Loucy (cell line): ENCODE results near the gene GAPVD1.

Experiments used
- H2AFZ ChIP-seq: fragments of 200-600 bp; sonication (generic); 2 replicates; pipeline ENCODE4 v1.6.0; 2016; ENCODE audit warnings: antibody characterized with exemption, mild to moderate bottlenecking, low read length, moderate library complexity
- H3F3A ChIP-seq: fragments of 200-600 bp; 2 replicates; pipeline ENCODE4 v1.6.0; 2016; ENCODE audit warnings: antibody characterized with exemption, low read depth, mild to moderate bottlenecking
- H3K27me3 ChIP-seq: fragments of 200-600 bp; sonication (generic); 2 replicates; pipeline ENCODE4 v1.6.1; 2014; ENCODE audit warnings: low read length, mild to moderate bottlenecking; ENCODE audit not compliant: insufficient read depth, poor library complexity, severe bottlenecking
- H3K36me3 ChIP-seq: fragments of 200-600 bp; sonication (generic); 2 replicates; pipeline ENCODE4 v1.6.1; 2016; ENCODE audit warnings: low read length; ENCODE audit not compliant: insufficient read depth
- H3K4me1 ChIP-seq: fragments of 200-600 bp; sonication (generic); 2 replicates; pipeline ENCODE4 v1.5.1; 2014; ENCODE audit warnings: low read length, mild to moderate bottlenecking; ENCODE audit not compliant: insufficient read depth, poor library complexity, severe bottlenecking
- H3K4me2 ChIP-seq: fragments of 200-600 bp; sonication (generic); 2 replicates; pipeline ENCODE4 v1.6.0; 2014; ENCODE audit warnings: antibody characterized with exemption, low read length, low read depth, mild to moderate bottlenecking; ENCODE audit not compliant: poor library complexity, severe bottlenecking
- H3K4me3 ChIP-seq: fragments of 200-600 bp; sonication (generic); 2 replicates; pipeline ENCODE4 v1.5.1; 2014; ENCODE audit warnings: low read length, mild to moderate bottlenecking, mixed read lengths; ENCODE audit not compliant: poor library complexity, severe bottlenecking
- H3K79me2 ChIP-seq: fragments of 200-600 bp; sonication (generic); 2 replicates; pipeline ENCODE4 v1.6.1; 2014; ENCODE audit warnings: low read length; ENCODE audit not compliant: insufficient read depth
- H3K9ac ChIP-seq: fragments of 200-600 bp; sonication (generic); 2 replicates; pipeline ENCODE4 v1.6.0; 2014; ENCODE audit warnings: mild to moderate bottlenecking, low read depth, low read length, moderate library complexity; ENCODE audit not compliant: poor library complexity, severe bottlenecking
- H3K9me2 ChIP-seq: fragments of 200-600 bp; sonication (generic); replicated peaks from 2 replicates; pipeline ENCODE4 v1.6.1; 2016; ENCODE audit warnings: low read depth, low read length, mixed read lengths
- H3K9me3 ChIP-seq: fragments of 200-600 bp; sonication (generic); 2 replicates; pipeline ENCODE4 v1.6.1; 2014; ENCODE audit warnings: mild to moderate bottlenecking, antibody characterized with exemption, low read length, low read depth; ENCODE audit not compliant: insufficient read depth
- H4K20me1 ChIP-seq: fragments of 200-600 bp; sonication (generic); 2 replicates; pipeline ENCODE4 v1.6.0; 2014; ENCODE audit warnings: antibody characterized with exemption, low read length, mild to moderate bottlenecking; ENCODE audit not compliant: insufficient read depth, poor library complexity, severe bottlenecking
- CTCF ChIP-seq: fragments of 200-600 bp; sonication (generic); conservative IDR thresholded peaks from 2 replicates; pipeline ENCODE4 v1.5.1; 2014; ENCODE audit warnings: mild to moderate bottlenecking, antibody characterized with exemption, low read length
- EZH2phosphoT487 ChIP-seq: fragments of 200-600 bp; IDR thresholded peaks from 2 replicates; pipeline ENCODE4 v1.6.1; 2018; ENCODE audit warnings: antibody characterized with exemption, mild to moderate bottlenecking, moderate library complexity, borderline replicate concordance

Gene GAPVD1

GRCh38 chr9:125370786-125371185 lies 109.2 kb downstream of the GAPVD1 start:
- H3K9me3 ChIP-seq: no peaks in the 10 kb centered on the region
- TF ChIP-seq CTCF: no peak

GRCh38 chr9:125372441-125373226 lies 111.0 kb downstream of the GAPVD1 start:
- Histone ChIP-seq H3K79me2 (no peaks in the 10 kb centered on the region), H3K9me3 (no peaks in the 10 kb centered on the region), H4K20me1 (no peaks in the 10 kb centered on the region), H3K9me2 (no peaks in the 10 kb centered on the region), H3K4me1 (peaks cover 3% of the 10 kb centered on the region), H3K4me2 (no peak overlapping the region), H2AFZ (no peak overlapping the region), H3K4me3 (no peak overlapping the region), H3F3A (no peaks in the 10 kb centered on the region), H3K27me3 (no peaks in the 10 kb centered on the region), H3K36me3 (no peaks in the 10 kb centered on the region), H3K9ac (no peak overlapping the region)
- no peak for TF ChIP-seq EZH2phosphoT487
- no peak for TF ChIP-seq CTCF

More at GRCh38 chr9:125370786-125371185, 109.2 kb downstream of the GAPVD1 start:
- Histone ChIP-seq H3K4me2 (no peak overlapping the region), H3K79me2 (no peaks in the 10 kb centered on the region), H3K36me3 (0 out of 2 replicates have a peak, but pooled peaks cover 3% of the 10 kb centered on the region), H3K27me3 (no peaks in the 10 kb centered on the region), H2AFZ (no peak overlapping the region), H3K4me3 (no peak overlapping the region), H3K9ac (no peak overlapping the region), H4K20me1 (no peaks in the 10 kb centered on the region), H3F3A (no peaks in the 10 kb centered on the region), H3K4me1 (peaks cover 3% of the 10 kb centered on the region), H3K9me2 (no peaks in the 10 kb centered on the region)

GRCh38 chr9:125374443-125375309 lies 113.0 kb downstream of the GAPVD1 start:
- H3K9ac ChIP-seq: peak overlapping the region; percentile 34
- no peaks in the 10 kb centered on the region for H3K9me3 ChIP-seq
- no peaks in the 10 kb centered on the region for H3K36me3 ChIP-seq
- no peaks in the 10 kb centered on the region for H4K20me1 ChIP-seq
- H3K4me1 ChIP-seq: peaks cover 3% of the 10 kb centered on the region
- no peaks in the 10 kb centered on the region for H3K27me3 ChIP-seq
- H2AFZ ChIP-seq: peak overlapping the region; percentile 58; the same call in 1 of the 2 replicates
- peak overlapping the region; percentile 62 for H3K4me3 ChIP-seq
- H3K4me2 ChIP-seq: peak overlapping the region; percentile 72
- no peaks in the 10 kb centered on the region for H3F3A ChIP-seq
- no peaks in the 10 kb centered on the region for H3K9me2 ChIP-seq
- peak; percentile 85 for TF ChIP-seq CTCF
- TF ChIP-seq EZH2phosphoT487: no peak
- no peaks in the 10 kb centered on the region for H3K79me2 ChIP-seq
